WTC11 (cell line): ENCODE data around the gene NCKIPSD. TPM values are rescaled to one million over a fixed set of nuclear protein-coding genes. Genes with fewer than 3 reads are reported as not detected.

Experiments used
- ATAC-seq: fragments of 200-7000 bp; cut with Tn5 transposase; 2 replicates; pipeline ENCODE4 v1.10.0; 2021; ENCODE audit warnings: mild to moderate bottlenecking, moderate library complexity
- CTCF ChIA-PET: fragments of 300-600 bp; sonication (Branson Sonifier 250); formaldehyde crosslinking; loops from one replicate; lab custom pipeline; 2021; ENCODE audit warnings: antibody characterized with exemption; lab: Charles Lee
- POLR2A ChIA-PET: fragments of 350-600 bp; sonication (Branson Sonifier 250); formaldehyde crosslinking; loops from one replicate; lab custom pipeline; 2021; ENCODE audit warnings: antibody characterized with exemption; lab: Charles Lee
- DNase-seq: peaks from one replicate; pipeline ENCODE4 v3.0.0; 2021; ENCODE audit warnings: low spot score
- H3K27ac Mint-ChIP-seq: 2 replicates; pipeline ENCODE4 v1.8.0; 2021; ENCODE audit warnings: mixed read lengths
- H3K27me3 Mint-ChIP-seq: 2 replicates; pipeline ENCODE4 v1.8.0; 2021; ENCODE audit warnings: low read depth, mild to moderate bottlenecking, moderate library complexity, mixed read lengths
- H3K36me3 Mint-ChIP-seq: 2 replicates; pipeline ENCODE4 v1.8.0; 2021; ENCODE audit warnings: mixed read lengths
- H3K4me1 Mint-ChIP-seq: 2 replicates; pipeline ENCODE4 v1.8.0; 2022; ENCODE audit warnings: mixed read lengths
- H3K4me3 Mint-ChIP-seq: 2 replicates; pipeline ENCODE4 v1.8.0; 2021; ENCODE audit warnings: mild to moderate bottlenecking, moderate library complexity, mixed read lengths
- H3K9me3 Mint-ChIP-seq: 2 replicates; pipeline ENCODE4 v1.8.0; 2021; ENCODE audit warnings: mixed read lengths
- ATF1 ChIP-seq: sonication (generic); formaldehyde crosslinking; IDR thresholded peaks from 2 replicates; pipeline ENCODE4 v1.8.1; 2023; ENCODE audit warnings: mild to moderate bottlenecking, moderate library complexity, missing genetic modification reagents
- CBFB ChIP-seq: sonication (generic); formaldehyde crosslinking; IDR thresholded peaks from 2 replicates; pipeline ENCODE4 v1.8.1; 2022; ENCODE audit warnings: mild to moderate bottlenecking, low read depth, missing genetic modification reagents
- CREB1 ChIP-seq: sonication (generic); formaldehyde crosslinking; IDR thresholded peaks from 2 replicates; pipeline ENCODE4 v1.8.0; 2023; ENCODE audit warnings: mild to moderate bottlenecking, missing genetic modification reagents
- CREM ChIP-seq: sonication (generic); formaldehyde crosslinking; IDR thresholded peaks from 2 replicates; pipeline ENCODE4 v1.8.1; 2022; ENCODE audit warnings: mild to moderate bottlenecking, missing genetic modification reagents, moderate library complexity
- ELF4 ChIP-seq: sonication (generic); formaldehyde crosslinking; IDR thresholded peaks from 2 replicates; pipeline ENCODE4 v1.8.1; 2022; ENCODE audit warnings: low read depth, mild to moderate bottlenecking, moderate library complexity, missing genetic modification reagents
- EMX1 ChIP-seq: fragments of 250-450 bp; sonication (Bioruptor Pico); IDR thresholded peaks from 2 replicates; pipeline ENCODE4 v1.8.0; 2021; ENCODE audit warnings: mild to moderate bottlenecking
- ETV6 ChIP-seq: sonication (generic); formaldehyde crosslinking; IDR thresholded peaks from 2 replicates; pipeline ENCODE4 v1.8.1; 2022; ENCODE audit warnings: mild to moderate bottlenecking, missing genetic modification reagents
- GTF2I ChIP-seq: fragments of 250-450 bp; sonication (Bioruptor Pico); conservative IDR thresholded peaks from 2 replicates; pipeline ENCODE4 v1.4.0; 2021; ENCODE audit warnings: mild to moderate bottlenecking
- JAZF1 ChIP-seq: fragments of 250-450 bp; sonication (Bioruptor Pico); IDR thresholded peaks from 2 replicates; pipeline ENCODE4 v1.9.0; 2021; ENCODE audit warnings: moderate library complexity, mild to moderate bottlenecking, inconsistent platforms
- JUN ChIP-seq: sonication (generic); formaldehyde crosslinking; IDR thresholded peaks from 2 replicates; pipeline ENCODE4 v1.8.0; 2023; ENCODE audit warnings: mild to moderate bottlenecking, missing genetic modification reagents
- NFYB ChIP-seq: sonication (generic); formaldehyde crosslinking; conservative IDR thresholded peaks from 2 replicates; pipeline ENCODE4 v1.8.0; 2022; ENCODE audit warnings: low read depth, missing genetic modification reagents
- PRRX2 ChIP-seq: fragments of 250-450 bp; sonication (Bioruptor Pico); IDR thresholded peaks from 2 replicates; pipeline ENCODE4 v1.8.0; 2021; ENCODE audit warnings: mild to moderate bottlenecking
- SMAD3 ChIP-seq: sonication (generic); formaldehyde crosslinking; IDR thresholded peaks from 2 replicates; pipeline ENCODE4 v1.8.0; 2022; ENCODE audit warnings: missing genetic modification reagents, mild to moderate bottlenecking, borderline replicate concordance
- TEAD1 ChIP-seq: sonication (generic); formaldehyde crosslinking; IDR thresholded peaks from 2 replicates; pipeline ENCODE4 v1.8.0; 2022; ENCODE audit warnings: mild to moderate bottlenecking, missing genetic modification reagents
- TEAD4 ChIP-seq: sonication (generic); formaldehyde crosslinking; IDR thresholded peaks from 2 replicates; pipeline ENCODE4 v1.8.0; 2022; ENCODE audit warnings: mild to moderate bottlenecking, missing genetic modification reagents
- ZBTB21 ChIP-seq: sonication (generic); formaldehyde crosslinking; IDR thresholded peaks from 2 replicates; pipeline ENCODE4 v1.8.1; 2023; ENCODE audit warnings: mild to moderate bottlenecking, missing genetic modification reagents, borderline replicate concordance
- ZNF263 ChIP-seq: sonication (generic); formaldehyde crosslinking; IDR thresholded peaks from 2 replicates; pipeline ENCODE4 v1.8.1; 2022; ENCODE audit warnings: low read depth, mild to moderate bottlenecking, moderate library complexity, missing genetic modification reagents
- total RNA-seq: library from RNA; stranded (reverse); gene quantifications from 3 replicates; pipeline ENCODE4 v1.2.3, GENCODE V29; 2021
- TF ChIP-seq, protein P1 (sequence below): fragments of 250-450 bp; sonication (Bioruptor Pico); IDR thresholded peaks from 2 replicates; pipeline ENCODE4 v1.9.0; 2021; ENCODE audit warnings: mild to moderate bottlenecking
- TF ChIP-seq, protein P2 (sequence below): sonication (generic); formaldehyde crosslinking; IDR thresholded peaks from 2 replicates; pipeline ENCODE4 v1.8.1; 2023; ENCODE audit warnings: mild to moderate bottlenecking, missing genetic modification reagents, moderate library complexity
- TF ChIP-seq, protein P3 (sequence below): sonication (generic); formaldehyde crosslinking; IDR thresholded peaks from 2 replicates; pipeline ENCODE4 v1.8.0; 2022; ENCODE audit warnings: mild to moderate bottlenecking, missing genetic modification reagents
- TF ChIP-seq, protein P4 (sequence below): fragments of 250-450 bp; sonication (Bioruptor Pico); IDR thresholded peaks from 2 replicates; pipeline ENCODE4 v1.9.0; 2021; ENCODE audit warnings: moderate library complexity, mild to moderate bottlenecking, inconsistent platforms, borderline replicate concordance
- TF ChIP-seq, protein P5 (sequence below): sonication (generic); formaldehyde crosslinking; IDR thresholded peaks from 2 replicates; pipeline ENCODE4 v1.8.1; 2022; ENCODE audit warnings: mild to moderate bottlenecking, missing genetic modification reagents, moderate library complexity, borderline replicate concordance
- TF ChIP-seq, protein P6 (sequence below): sonication (generic); formaldehyde crosslinking; conservative IDR thresholded peaks from 2 replicates; pipeline ENCODE4 v1.8.1; 2022; ENCODE audit warnings: mild to moderate bottlenecking, missing genetic modification reagents
- TF ChIP-seq, protein P7 (sequence below): fragments of 250-450 bp; sonication (Bioruptor Pico); conservative IDR thresholded peaks from 2 replicates; pipeline ENCODE4 v1.9.0; 2021; ENCODE audit warnings: mild to moderate bottlenecking

NCKIPSD gene
- total RNA-seq, 1 experiment from 2014 or later, result 40.1 TPM

DNA sequence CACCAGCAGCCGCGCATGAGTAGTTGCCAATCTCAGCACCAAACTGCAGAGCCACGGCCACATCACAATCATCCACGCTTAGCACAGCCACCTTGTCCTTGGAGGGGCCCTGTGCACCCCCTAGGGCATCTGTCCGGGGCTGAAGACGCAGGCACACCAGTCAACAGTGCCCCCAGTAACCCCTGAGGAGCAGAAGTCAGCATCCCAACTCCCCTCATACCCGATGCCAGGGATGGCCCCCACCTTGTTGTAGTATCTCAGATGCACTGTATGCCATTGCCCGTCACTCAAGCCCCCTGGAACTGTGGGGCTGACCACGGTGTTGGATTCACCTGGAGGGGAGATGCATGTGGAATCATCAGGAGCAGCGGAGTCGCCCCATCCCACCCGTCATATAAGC lies 30.7 kb downstream of the NCKIPSD start (continued):
- TF ChIP-seq, protein P1, sequence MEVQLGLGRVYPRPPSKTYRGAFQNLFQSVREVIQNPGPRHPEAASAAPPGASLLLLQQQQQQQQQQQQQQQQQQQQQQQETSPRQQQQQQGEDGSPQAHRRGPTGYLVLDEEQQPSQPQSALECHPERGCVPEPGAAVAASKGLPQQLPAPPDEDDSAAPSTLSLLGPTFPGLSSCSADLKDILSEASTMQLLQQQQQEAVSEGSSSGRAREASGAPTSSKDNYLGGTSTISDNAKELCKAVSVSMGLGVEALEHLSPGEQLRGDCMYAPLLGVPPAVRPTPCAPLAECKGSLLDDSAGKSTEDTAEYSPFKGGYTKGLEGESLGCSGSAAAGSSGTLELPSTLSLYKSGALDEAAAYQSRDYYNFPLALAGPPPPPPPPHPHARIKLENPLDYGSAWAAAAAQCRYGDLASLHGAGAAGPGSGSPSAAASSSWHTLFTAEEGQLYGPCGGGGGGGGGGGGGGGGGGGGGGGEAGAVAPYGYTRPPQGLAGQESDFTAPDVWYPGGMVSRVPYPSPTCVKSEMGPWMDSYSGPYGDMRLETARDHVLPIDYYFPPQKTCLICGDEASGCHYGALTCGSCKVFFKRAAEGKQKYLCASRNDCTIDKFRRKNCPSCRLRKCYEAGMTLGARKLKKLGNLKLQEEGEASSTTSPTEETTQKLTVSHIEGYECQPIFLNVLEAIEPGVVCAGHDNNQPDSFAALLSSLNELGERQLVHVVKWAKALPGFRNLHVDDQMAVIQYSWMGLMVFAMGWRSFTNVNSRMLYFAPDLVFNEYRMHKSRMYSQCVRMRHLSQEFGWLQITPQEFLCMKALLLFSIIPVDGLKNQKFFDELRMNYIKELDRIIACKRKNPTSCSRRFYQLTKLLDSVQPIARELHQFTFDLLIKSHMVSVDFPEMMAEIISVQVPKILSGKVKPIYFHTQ (CRISPR knock-in tag), result no peak
- TF ChIP-seq, protein P2, sequence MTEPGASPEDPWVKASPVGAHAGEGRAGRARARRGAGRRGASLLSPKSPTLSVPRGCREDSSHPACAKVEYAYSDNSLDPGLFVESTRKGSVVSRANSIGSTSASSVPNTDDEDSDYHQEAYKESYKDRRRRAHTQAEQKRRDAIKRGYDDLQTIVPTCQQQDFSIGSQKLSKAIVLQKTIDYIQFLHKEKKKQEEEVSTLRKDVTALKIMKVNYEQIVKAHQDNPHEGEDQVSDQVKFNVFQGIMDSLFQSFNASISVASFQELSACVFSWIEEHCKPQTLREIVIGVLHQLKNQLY (CRISPR knock-in tag), result no peak
- TF ChIP-seq, protein P3, sequence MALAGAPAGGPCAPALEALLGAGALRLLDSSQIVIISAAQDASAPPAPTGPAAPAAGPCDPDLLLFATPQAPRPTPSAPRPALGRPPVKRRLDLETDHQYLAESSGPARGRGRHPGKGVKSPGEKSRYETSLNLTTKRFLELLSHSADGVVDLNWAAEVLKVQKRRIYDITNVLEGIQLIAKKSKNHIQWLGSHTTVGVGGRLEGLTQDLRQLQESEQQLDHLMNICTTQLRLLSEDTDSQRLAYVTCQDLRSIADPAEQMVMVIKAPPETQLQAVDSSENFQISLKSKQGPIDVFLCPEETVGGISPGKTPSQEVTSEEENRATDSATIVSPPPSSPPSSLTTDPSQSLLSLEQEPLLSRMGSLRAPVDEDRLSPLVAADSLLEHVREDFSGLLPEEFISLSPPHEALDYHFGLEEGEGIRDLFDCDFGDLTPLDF (CRISPR knock-in tag), result no peak
- TF ChIP-seq JUN, result no peak

DNA sequence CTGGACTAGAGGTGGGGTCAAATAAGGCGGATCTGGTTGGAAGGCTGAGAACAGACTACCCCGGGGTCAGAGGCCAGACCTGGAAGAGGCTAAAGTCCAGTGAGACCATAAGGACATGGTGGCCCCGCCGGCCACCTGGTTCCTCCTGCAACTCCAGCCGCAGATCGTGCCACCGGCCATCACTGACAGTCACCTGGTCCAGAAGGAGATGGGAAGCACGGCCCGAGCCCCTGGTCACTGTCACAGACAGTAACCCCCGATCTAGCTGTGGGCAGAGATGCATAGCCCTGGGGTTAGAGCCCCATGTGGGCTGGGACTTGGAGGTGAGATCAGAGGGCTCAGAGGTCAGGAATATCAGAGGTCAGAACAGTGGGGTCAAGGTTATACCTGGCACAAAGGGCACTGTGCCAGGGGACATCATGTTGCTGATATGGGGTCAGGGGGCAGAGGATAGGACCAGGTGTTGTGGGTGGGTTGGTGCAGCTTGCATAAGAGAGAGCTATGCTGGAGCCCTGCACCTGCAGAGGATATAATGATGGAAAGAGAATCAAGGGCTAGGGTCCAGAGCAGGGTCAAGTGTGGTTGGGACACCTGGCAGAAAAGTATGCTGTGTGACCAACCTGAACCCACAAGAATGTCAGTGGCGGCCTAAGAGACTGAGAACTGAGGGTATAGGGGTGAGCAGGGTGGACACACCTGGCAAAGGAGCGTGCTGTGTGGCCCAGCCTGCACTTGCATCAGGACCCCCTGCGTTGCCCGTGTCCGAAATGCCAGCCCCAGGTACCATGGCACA lies 32.6 kb downstream of the NCKIPSD start:
- CTCF ChIA-PET, result interaction anchor here (1.0 kb wide), 1 partner anchor 217 kb away, joined by 3 read pairs; no protein-coding TSS in a partner anchor
- POLR2A ChIA-PET, result no interaction called here

DNA sequence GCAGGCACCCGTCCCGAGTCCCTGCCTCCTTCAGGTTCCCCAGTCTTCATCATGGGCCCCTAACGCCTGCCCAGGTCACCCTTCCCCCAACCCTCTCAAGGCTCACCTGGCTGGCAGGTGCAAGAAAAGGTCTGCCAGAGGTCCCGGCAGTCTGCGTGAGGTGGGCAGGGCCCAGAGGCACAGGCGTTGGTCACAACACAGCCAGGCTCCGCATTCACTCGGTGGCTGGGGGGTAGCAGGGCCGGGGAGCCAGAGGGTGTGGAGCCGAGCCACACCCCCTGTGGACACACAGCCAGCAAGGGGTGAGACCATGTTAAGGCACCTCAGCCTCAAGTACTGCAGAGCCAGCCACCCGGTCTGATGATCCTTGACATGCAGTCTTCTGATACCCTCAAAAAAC lies 33.9 kb downstream of the NCKIPSD start:
- Mint-ChIP-seq H3K27me3 (peaks cover 4% of the 10 kb centered on the region; the same call in 1 of the 2 replicates), H3K9me3 (no peaks in the 10 kb centered on the region), H3K27ac (no peak overlapping the region), H3K4me3 (no peak overlapping the region), H3K36me3 (peaks cover 22% of the 10 kb centered on the region), H3K4me1 (peaks cover 8% of the 10 kb centered on the region)
- ATAC-seq, result no peak
- DNase-seq, result no peak
- CTCF ChIA-PET, result interaction anchor here (0.7 to 1.4 kb wide), 3 partner anchors 12 to 216 kb away, joined by 3 read pairs; no protein-coding TSS in a partner anchor
- POLR2A ChIA-PET, result no interaction called here
- TF ChIP-seq CREB1 (CRISPR knock-in tag), result no peak
- TF ChIP-seq GTF2I (CRISPR knock-in tag), result no peak
- TF ChIP-seq, protein P4, sequence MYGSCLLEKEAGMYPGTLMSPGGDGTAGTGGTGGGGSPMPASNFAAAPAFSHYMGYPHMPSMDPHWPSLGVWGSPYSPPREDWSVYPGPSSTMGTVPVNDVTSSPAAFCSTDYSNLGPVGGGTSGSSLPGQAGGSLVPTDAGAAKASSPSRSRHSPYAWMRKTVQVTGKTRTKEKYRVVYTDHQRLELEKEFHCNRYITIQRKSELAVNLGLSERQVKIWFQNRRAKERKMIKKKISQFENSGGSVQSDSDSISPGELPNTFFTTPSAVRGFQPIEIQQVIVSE, result no peak
- TF ChIP-seq, protein P5, sequence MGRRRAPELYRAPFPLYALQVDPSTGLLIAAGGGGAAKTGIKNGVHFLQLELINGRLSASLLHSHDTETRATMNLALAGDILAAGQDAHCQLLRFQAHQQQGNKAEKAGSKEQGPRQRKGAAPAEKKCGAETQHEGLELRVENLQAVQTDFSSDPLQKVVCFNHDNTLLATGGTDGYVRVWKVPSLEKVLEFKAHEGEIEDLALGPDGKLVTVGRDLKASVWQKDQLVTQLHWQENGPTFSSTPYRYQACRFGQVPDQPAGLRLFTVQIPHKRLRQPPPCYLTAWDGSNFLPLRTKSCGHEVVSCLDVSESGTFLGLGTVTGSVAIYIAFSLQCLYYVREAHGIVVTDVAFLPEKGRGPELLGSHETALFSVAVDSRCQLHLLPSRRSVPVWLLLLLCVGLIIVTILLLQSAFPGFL (CRISPR knock-in tag), result no peak
- TF ChIP-seq ZNF263, result no peak
- no peak for TF ChIP-seq NFYB
- no peak for TF ChIP-seq JUN
- no peak for TF ChIP-seq TEAD4 (CRISPR knock-in tag)
- no peak for TF ChIP-seq ZBTB21 (CRISPR knock-in tag)
- no peak for TF ChIP-seq ELF4 (CRISPR knock-in tag)
- no peak for TF ChIP-seq TEAD1 (CRISPR knock-in tag)
- TF ChIP-seq JAZF1, result no peak
- TF ChIP-seq, protein P6, sequence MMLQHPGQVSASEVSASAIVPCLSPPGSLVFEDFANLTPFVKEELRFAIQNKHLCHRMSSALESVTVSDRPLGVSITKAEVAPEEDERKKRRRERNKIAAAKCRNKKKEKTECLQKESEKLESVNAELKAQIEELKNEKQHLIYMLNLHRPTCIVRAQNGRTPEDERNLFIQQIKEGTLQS (CRISPR knock-in tag), result no peak

More for the DNA sequence above, 32.6 kb downstream of the NCKIPSD start:
- Mint-ChIP-seq H3K4me3 (no peak overlapping the region), H3K4me1 (peaks cover 13% of the 10 kb centered on the region), H3K36me3 (peaks cover 21% of the 10 kb centered on the region), H3K9me3 (no peaks in the 10 kb centered on the region), H3K27ac (no peak overlapping the region), H3K27me3 (peaks cover 4% of the 10 kb centered on the region; the same call in 1 of the 2 replicates)
- no peak for DNase-seq
- no peak for TF ChIP-seq ETV6 (CRISPR knock-in tag)
- TF ChIP-seq CBFB (CRISPR knock-in tag), result no peak
- no peak for TF ChIP-seq CREM (CRISPR knock-in tag)
- no peak for TF ChIP-seq PRRX2
- TF ChIP-seq, protein P7, sequence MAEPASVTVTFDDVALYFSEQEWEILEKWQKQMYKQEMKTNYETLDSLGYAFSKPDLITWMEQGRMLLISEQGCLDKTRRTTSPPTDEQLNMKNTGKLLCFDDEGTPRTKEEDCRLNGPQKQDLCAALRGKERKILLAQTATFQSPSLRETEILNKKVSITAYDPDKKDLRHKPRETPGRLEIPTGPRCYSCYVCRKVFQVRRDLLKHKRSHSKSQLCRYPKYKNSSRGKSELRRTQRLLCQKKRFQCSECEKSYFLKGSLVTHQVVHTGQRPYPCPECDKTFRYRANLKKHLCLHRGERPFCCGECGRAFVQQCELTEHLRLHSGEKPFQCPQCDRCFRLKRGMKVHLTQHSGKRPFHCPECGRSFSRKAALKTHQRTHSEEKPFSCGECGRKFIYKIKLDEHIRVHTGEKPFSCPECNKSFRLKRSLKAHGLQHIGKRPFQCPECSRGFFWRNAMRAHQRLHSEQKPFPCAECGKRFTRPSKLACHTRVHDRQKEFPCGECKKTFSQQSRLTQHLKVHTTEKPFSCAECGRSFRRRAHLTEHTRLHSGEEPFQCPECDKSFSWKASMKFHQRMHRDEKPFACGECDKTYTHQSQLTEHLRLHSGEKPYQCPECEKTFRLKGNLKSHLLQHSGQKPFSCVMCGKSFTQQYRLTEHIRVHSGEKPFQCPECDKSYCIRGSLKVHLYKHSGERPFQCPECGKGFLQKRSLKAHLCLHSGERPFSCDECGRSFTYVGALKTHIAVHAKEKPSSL (CRISPR knock-in tag), result no peak
- no peak for TF ChIP-seq ATF1 (CRISPR knock-in tag)
- no peak for TF ChIP-seq CREB1 (CRISPR knock-in tag)
- TF ChIP-seq SMAD3 (CRISPR knock-in tag), result no peak
- TF ChIP-seq EMX1 (CRISPR knock-in tag), result no peak
- ATAC-seq, result no peak
